Mesothelial cell of epicardium (in vitro differentiated cells): ENCODE results near the gene XCL1. TPM values are rescaled to one million over a fixed set of nuclear protein-coding genes. Genes with fewer than 3 reads are reported as not detected.
"Not testable (repeated sequence)": the region's sequence is repeated elsewhere in the genome, so short reads cannot be mapped to it uniquely, and the experiment has no call there.

Experiments
- DNase-seq, 2 experiments: peaks; one replicate each; pipeline ENCODE4 v3.0.0; 2021; ENCODE audit warnings: low spot score in 2 of 2; ENCODE audit not compliant: unreplicated experiment in 2 of 2
- H3K27ac Mint-ChIP-seq: 2 replicates; pipeline ENCODE4 v1.8.0; 2021; ENCODE audit warnings: mixed read lengths
- H3K27me3 Mint-ChIP-seq: 2 replicates; pipeline ENCODE4 v1.8.0; 2021; ENCODE audit warnings: low read depth, mixed read lengths
- H3K36me3 Mint-ChIP-seq: 2 replicates; pipeline ENCODE4 v1.8.0; 2021; ENCODE audit warnings: mixed read lengths
- H3K4me1 Mint-ChIP-seq: 2 replicates; pipeline ENCODE4 v1.8.0; 2021; ENCODE audit warnings: mixed read lengths
- H3K4me3 Mint-ChIP-seq: 2 replicates; pipeline ENCODE4 v1.8.0; 2021; ENCODE audit warnings: mild to moderate bottlenecking, moderate library complexity, mixed read lengths
- H3K9me3 Mint-ChIP-seq: 2 replicates; pipeline ENCODE4 v1.8.0; 2021; ENCODE audit warnings: mixed read lengths
- CTCF ChIP-seq: fragments of 200-600 bp; sonication (generic); IDR thresholded peaks from one replicate; pipeline ENCODE4 v1.5.0; 2021; ENCODE audit warnings: antibody characterized with exemption; ENCODE audit not compliant: unreplicated experiment
- total RNA-seq: library from RNA; stranded (reverse); gene quantifications from 3 replicates; pipeline ENCODE4 v1.2.1, GENCODE V29; 2021

The XCL1 gene
- total RNA-seq, 1 donor from 2014 or later, result 0.16 TPM

- no peak overlapping the region for H3K4me3 Mint-ChIP-seq
- H3K27ac Mint-ChIP-seq, result no peak overlapping the region
- peaks cover 5% of the 10 kb centered on the region for H3K4me1 Mint-ChIP-seq
- peaks cover 3% of the 10 kb centered on the region for H3K9me3 Mint-ChIP-seq
- H3K36me3 Mint-ChIP-seq, result no peaks in the 10 kb centered on the region
- DNase-seq, result no peak
- no peaks in the 10 kb centered on the region for H3K27me3 Mint-ChIP-seq
- TF ChIP-seq CTCF, result no peak
Measured at GRCh38 chr1:168589167-168589566, 12.8 kb downstream of the XCL1 start.

GRCh38 chr1:168591066-168591465 lies 14.7 kb downstream of the XCL1 start:
- H3K27me3 Mint-ChIP-seq, result no peaks in the 10 kb centered on the region
- DNase-seq, result no peak
- no peaks in the 10 kb centered on the region for H3K36me3 Mint-ChIP-seq
- no peak for TF ChIP-seq CTCF
- H3K27ac Mint-ChIP-seq, result no peak overlapping the region
- H3K4me3 Mint-ChIP-seq, result no peak overlapping the region
- peaks cover 3% of the 10 kb centered on the region for H3K9me3 Mint-ChIP-seq
- peaks cover 3% of the 10 kb centered on the region for H3K4me1 Mint-ChIP-seq

- Mint-ChIP-seq H3K27ac (no peak overlapping the region), H3K27me3 (no peaks in the 10 kb centered on the region), H3K4me3 (no peak overlapping the region), H3K36me3 (no peaks in the 10 kb centered on the region), H3K4me1 (peaks cover 3% of the 10 kb centered on the region), H3K9me3 (peaks cover 6% of the 10 kb centered on the region)
- DNase-seq, result no peak
- TF ChIP-seq CTCF, result no peak
Measured at GRCh38 chr1:168591641-168592250, 15.3 kb downstream of the XCL1 start.

GRCh38 chr1:168595403-168595802 lies 19.0 kb downstream of the XCL1 start:
- H3K27ac Mint-ChIP-seq, H3K27me3 Mint-ChIP-seq, H3K4me1 Mint-ChIP-seq, DNase-seq, H3K9me3 Mint-ChIP-seq, H3K4me3 Mint-ChIP-seq, H3K36me3 Mint-ChIP-seq: not testable (repeated sequence)

GRCh38 chr1:168598125-168598524 lies 21.7 kb downstream of the XCL1 start:
- Mint-ChIP-seq H3K4me3 (no peak overlapping the region), H3K9me3 (peaks cover 5% of the 10 kb centered on the region), H3K36me3 (no peaks in the 10 kb centered on the region), H3K27me3 (no peaks in the 10 kb centered on the region), H3K27ac (no peak overlapping the region), H3K4me1 (no peaks in the 10 kb centered on the region)
- no peak for TF ChIP-seq CTCF
- DNase-seq, result no peak

- Mint-ChIP-seq H3K4me1 (no peaks in the 10 kb centered on the region), H3K27ac (no peak overlapping the region), H3K27me3 (no peaks in the 10 kb centered on the region), H3K9me3 (peaks cover 5% of the 10 kb centered on the region), H3K4me3 (no peak overlapping the region), H3K36me3 (no peaks in the 10 kb centered on the region)
- TF ChIP-seq CTCF, result no peak
- no peak for DNase-seq
Measured at GRCh38 chr1:168598892-168599291, 22.5 kb downstream of the XCL1 start.
